Measurements from ENCODE around the gene LARGE1. TPM values are rescaled to one million over a fixed set of nuclear protein-coding genes. Genes with fewer than 3 reads are reported as not detected.

LARGE1 gene
- total and polyA plus RNA-seq, 2 of the 8 experiments (the other 6 are each of a cell fraction or from before 2014, with no cell fraction given): 43.7 to 83.0 TPM

DNA sequence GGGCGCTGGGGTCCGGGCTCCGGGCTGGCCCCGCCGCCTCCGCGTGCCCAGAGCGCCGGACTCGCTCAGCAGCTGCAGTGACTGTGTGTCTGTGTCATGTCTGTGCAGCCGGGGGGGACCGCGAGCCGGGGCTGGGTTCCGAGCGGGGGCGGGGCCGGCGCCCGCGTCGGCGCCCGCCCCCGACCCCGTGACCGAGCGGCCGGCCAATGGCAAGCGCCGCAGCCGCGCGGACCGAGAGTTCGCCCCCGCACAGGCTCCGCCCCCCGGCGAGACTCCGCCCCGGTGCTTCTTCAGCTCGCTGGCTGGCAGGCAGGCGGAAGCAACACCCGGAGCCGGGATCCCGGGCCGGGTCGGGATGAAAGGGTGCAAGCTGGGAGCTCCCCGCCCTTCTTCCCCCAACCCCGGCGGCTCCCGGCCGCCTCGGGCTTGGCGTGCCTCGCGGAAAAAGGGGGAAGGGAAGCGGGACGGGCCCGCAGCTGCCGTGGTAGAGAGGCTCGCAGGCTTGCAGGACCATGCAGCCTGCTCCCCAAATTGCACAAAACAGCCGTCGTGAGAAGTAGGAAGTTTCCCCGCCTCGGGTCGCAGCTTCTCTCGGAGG lies 750 bp upstream of the LARGE1 start (continued):
- TF ChIP-seq, protein P1, sequence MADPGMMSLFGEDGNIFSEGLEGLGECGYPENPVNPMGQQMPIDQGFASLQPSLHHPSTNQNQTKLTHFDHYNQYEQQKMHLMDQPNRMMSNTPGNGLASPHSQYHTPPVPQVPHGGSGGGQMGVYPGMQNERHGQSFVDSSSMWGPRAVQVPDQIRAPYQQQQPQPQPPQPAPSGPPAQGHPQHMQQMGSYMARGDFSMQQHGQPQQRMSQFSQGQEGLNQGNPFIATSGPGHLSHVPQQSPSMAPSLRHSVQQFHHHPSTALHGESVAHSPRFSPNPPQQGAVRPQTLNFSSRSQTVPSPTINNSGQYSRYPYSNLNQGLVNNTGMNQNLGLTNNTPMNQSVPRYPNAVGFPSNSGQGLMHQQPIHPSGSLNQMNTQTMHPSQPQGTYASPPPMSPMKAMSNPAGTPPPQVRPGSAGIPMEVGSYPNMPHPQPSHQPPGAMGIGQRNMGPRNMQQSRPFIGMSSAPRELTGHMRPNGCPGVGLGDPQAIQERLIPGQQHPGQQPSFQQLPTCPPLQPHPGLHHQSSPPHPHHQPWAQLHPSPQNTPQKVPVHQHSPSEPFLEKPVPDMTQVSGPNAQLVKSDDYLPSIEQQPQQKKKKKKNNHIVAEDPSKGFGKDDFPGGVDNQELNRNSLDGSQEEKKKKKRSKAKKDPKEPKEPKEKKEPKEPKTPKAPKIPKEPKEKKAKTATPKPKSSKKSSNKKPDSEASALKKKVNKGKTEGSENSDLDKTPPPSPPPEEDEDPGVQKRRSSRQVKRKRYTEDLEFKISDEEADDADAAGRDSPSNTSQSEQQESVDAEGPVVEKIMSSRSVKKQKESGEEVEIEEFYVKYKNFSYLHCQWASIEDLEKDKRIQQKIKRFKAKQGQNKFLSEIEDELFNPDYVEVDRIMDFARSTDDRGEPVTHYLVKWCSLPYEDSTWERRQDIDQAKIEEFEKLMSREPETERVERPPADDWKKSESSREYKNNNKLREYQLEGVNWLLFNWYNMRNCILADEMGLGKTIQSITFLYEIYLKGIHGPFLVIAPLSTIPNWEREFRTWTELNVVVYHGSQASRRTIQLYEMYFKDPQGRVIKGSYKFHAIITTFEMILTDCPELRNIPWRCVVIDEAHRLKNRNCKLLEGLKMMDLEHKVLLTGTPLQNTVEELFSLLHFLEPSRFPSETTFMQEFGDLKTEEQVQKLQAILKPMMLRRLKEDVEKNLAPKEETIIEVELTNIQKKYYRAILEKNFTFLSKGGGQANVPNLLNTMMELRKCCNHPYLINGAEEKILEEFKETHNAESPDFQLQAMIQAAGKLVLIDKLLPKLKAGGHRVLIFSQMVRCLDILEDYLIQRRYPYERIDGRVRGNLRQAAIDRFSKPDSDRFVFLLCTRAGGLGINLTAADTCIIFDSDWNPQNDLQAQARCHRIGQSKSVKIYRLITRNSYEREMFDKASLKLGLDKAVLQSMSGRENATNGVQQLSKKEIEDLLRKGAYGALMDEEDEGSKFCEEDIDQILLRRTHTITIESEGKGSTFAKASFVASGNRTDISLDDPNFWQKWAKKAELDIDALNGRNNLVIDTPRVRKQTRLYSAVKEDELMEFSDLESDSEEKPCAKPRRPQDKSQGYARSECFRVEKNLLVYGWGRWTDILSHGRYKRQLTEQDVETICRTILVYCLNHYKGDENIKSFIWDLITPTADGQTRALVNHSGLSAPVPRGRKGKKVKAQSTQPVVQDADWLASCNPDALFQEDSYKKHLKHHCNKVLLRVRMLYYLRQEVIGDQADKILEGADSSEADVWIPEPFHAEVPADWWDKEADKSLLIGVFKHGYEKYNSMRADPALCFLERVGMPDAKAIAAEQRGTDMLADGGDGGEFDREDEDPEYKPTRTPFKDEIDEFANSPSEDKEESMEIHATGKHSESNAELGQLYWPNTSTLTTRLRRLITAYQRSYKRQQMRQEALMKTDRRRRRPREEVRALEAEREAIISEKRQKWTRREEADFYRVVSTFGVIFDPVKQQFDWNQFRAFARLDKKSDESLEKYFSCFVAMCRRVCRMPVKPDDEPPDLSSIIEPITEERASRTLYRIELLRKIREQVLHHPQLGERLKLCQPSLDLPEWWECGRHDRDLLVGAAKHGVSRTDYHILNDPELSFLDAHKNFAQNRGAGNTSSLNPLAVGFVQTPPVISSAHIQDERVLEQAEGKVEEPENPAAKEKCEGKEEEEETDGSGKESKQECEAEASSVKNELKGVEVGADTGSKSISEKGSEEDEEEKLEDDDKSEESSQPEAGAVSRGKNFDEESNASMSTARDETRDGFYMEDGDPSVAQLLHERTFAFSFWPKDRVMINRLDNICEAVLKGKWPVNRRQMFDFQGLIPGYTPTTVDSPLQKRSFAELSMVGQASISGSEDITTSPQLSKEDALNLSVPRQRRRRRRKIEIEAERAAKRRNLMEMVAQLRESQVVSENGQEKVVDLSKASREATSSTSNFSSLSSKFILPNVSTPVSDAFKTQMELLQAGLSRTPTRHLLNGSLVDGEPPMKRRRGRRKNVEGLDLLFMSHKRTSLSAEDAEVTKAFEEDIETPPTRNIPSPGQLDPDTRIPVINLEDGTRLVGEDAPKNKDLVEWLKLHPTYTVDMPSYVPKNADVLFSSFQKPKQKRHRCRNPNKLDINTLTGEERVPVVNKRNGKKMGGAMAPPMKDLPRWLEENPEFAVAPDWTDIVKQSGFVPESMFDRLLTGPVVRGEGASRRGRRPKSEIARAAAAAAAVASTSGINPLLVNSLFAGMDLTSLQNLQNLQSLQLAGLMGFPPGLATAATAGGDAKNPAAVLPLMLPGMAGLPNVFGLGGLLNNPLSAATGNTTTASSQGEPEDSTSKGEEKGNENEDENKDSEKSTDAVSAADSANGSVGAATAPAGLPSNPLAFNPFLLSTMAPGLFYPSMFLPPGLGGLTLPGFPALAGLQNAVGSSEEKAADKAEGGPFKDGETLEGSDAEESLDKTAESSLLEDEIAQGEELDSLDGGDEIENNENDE (IDR thresholded peaks at IDR 0.05; ENCODE audit: insufficient replicate concordance, low read length): no peak
- TF ChIP-seq NRF1 (IDR thresholded peaks at IDR 0.05; ENCODE audit: low read depth, low read length) (no peak), POLR2A (IDR thresholded peaks at IDR 0.05; ENCODE audit: control extremely low read depth in 1 of 2, low read depth in 2 of 2, low read length in 2 of 2) (0 out of 3 replicates have a peak, but pooled peaks of 1 of the 2 experiments have one; percentile 26), TCF12 (IDR thresholded peaks at IDR 0.05; ENCODE audit: low read depth, low read length) (no peak), BRCA1 (IDR thresholded peaks at IDR 0.05; ENCODE audit: low read depth, low read length) (no peak), RBBP5 (IDR thresholded peaks at IDR 0.05; ENCODE audit: borderline replicate concordance, low read depth, low read length) (peak; percentile 69; the same call in 1 of the 2 replicates), CEBPB (IDR thresholded peaks at IDR 0.05; ENCODE audit: low read depth, low read length) (no peak), TAF1 (IDR thresholded peaks at IDR 0.05; ENCODE audit: low read depth, low read length) (peak; percentile 92)
- TF ChIP-seq, protein P2, sequence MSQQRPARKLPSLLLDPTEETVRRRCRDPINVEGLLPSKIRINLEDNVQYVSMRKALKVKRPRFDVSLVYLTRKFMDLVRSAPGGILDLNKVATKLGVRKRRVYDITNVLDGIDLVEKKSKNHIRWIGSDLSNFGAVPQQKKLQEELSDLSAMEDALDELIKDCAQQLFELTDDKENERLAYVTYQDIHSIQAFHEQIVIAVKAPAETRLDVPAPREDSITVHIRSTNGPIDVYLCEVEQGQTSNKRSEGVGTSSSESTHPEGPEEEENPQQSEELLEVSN (IDR thresholded peaks at IDR 0.05): peak; percentile 68
- TF ChIP-seq, protein P3, sequence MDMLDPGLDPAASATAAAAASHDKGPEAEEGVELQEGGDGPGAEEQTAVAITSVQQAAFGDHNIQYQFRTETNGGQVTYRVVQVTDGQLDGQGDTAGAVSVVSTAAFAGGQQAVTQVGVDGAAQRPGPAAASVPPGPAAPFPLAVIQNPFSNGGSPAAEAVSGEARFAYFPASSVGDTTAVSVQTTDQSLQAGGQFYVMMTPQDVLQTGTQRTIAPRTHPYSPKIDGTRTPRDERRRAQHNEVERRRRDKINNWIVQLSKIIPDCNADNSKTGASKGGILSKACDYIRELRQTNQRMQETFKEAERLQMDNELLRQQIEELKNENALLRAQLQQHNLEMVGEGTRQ (IDR thresholded peaks at IDR 0.05; ENCODE audit: low read length): peak; percentile 47; the same call in 1 of the 2 replicates
